ENCODE measurements around the gene CHRNB1.

CHRNB1 gene

DNA sequence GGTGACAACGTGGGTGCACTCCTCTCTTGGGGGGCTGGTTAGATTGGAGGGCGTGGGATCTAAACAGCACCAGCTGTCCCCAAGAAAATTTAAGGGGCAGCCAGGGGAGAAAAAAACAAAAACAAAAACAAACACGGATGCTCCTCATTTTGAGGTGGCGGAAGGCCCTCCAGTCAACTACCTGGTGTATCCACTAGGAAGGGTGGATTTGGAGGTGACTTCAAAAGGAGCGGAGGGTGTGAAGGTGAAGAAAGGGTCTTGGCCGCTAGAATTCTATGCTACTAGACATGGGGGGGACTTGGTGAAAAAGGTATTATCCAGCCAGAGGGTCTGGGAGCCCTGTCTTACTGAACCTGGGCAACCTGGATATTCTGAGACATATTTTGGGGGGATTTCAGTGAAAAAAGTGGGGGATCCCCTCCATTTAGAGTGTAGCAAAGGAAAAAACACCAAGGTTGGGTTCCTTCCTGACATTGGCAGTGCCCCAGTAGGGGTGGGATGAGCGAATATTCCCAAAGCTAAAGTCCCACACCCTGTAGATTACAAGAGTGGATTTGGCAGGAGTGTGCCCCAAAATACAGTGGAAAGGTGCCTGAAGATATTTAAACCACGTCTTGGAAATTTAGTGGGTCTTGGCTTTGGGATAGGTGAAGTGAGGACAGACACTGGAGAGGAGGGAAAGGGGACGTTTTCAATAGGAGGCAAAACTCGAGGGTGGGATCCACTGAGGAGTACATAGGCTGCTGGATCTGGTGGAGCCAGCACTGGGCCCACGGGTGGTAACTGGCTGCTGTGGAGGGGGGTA lies 6.0 kb upstream of the CHRNB1 start:
- FAIRE-seq, result no peak

DNA sequence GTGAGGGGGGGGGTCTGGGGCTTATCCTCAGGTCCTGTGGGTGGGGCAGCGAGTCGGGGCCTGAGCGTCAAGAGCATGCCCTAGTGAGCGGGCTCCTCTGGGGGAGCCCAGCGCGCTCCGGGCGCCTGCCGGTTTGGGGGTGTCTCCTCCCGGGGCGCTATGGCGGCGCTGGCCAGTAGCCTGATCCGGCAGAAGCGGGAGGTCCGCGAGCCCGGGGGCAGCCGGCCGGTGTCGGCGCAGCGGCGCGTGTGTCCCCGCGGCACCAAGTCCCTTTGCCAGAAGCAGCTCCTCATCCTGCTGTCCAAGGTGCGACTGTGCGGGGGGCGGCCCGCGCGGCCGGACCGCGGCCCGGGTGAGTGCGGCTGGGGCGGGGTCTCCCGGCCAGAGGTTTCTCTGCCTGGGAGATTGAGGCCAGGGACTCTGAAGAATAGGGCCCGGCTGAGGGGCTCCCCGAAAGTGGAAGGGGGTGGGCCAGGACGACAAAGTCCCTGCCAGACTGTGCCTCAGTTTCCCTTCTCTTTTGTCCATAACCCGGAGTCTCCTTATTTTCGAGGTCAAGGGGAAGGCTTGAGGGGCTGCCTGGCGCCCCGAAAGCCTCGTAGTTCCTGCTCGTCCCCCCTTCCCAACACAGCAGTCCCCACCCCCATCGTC lies 5.3 kb upstream of the CHRNB1 start, which contains the start of gene FGF11:
Gene FGF11, plus strand, starts transcription at position 51 of the 651 bp plus-strand sequence. Its CDS starts 109 bp downstream, at position 160.
- FAIRE-seq, result no peak

DNA sequence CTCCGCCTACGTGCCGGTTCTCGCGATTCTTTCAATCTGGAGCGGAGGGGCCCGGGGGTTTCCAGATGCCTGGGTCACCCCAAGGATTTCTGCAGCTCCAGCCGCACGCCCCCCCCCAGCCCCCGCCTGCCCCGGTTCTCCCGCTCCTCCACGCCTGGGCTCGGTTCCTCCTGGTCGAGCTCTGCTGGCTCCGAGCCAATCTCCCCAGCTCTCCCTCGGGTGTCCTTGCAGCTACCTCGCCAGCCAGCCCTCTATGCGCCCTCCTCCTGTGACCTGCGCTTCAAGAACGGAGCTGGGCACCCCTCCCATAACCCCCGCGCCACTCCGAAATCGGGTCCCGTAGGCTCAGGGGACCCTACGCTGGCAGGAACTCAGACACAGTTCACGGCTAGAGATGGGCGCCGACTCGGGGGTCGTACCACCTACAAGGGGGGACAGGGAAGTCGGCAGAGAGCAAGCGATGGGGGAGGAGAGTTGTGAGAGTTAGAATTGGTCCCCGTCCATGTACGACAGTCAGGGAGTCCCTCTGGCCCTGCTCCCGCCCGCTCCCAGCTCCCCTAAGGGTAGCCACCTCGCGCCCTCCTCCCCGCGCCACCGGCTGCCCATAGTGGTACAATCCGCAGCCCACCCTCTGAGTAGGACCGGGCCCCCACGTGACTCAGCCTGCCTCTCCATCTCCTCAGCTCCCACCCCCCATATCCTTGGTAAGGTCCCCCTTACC lies 4.6 kb upstream of the CHRNB1 start:
- FAIRE-seq, result no peak

DNA sequence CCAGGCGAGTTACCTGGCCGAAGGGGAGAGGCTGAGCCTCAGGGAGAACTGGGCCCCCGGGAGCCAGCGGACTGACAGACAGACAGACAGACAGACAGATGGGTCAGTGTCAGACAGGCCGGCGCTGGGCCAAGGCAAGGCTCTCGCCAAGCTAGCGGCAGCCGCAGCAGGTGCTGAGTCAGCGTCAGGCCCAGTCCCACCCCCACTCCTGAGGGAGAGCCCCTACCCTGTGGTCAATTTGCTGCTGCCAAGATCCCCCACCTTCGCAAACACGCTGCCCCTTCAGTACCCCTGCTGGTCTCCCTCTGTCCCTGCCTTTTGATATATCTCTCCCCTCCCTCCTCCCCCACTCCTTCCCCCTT lies 4.0 kb upstream of the CHRNB1 start:
- no peak for FAIRE-seq

DNA sequence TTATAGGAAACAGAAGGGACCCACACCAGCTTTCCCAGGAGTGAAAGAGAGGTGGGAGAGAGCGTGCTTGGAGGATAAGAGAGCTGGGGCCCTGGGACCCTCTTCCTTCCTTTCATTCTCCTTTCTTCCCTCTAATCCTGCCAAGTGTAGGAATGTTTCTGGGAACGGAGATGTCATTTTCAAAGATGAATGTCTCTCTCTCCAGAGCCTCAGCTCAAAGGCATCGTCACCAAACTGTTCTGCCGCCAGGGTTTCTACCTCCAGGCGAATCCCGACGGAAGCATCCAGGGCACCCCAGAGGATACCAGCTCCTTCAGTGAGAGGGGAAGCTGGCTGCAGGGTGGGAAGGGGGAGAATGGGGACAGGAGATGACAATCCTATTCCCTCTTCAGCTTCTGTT lies 3.6 kb upstream of the CHRNB1 start:
- FAIRE-seq, result no peak

DNA sequence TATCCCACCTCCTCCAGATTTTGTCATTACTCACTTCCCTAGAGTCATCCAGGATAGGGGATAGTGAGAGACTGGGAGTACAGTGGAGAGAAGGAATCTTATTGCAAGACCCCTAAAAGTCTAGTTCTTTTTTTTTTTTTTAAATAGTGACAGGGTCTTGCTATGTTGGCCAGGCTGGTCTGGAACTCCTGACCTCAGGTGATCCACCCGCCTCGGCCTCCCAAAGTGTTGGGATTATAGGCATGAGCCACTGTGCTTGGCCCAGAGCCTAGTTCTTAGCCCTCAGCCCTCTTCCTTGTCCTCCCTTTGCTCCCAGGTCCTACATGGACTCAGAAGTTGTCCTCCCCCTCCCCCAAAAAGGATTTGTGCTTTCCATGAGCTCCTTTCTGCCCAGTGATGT lies 2.7 kb upstream of the CHRNB1 start:
- FAIRE-seq, result no peak

DNA sequence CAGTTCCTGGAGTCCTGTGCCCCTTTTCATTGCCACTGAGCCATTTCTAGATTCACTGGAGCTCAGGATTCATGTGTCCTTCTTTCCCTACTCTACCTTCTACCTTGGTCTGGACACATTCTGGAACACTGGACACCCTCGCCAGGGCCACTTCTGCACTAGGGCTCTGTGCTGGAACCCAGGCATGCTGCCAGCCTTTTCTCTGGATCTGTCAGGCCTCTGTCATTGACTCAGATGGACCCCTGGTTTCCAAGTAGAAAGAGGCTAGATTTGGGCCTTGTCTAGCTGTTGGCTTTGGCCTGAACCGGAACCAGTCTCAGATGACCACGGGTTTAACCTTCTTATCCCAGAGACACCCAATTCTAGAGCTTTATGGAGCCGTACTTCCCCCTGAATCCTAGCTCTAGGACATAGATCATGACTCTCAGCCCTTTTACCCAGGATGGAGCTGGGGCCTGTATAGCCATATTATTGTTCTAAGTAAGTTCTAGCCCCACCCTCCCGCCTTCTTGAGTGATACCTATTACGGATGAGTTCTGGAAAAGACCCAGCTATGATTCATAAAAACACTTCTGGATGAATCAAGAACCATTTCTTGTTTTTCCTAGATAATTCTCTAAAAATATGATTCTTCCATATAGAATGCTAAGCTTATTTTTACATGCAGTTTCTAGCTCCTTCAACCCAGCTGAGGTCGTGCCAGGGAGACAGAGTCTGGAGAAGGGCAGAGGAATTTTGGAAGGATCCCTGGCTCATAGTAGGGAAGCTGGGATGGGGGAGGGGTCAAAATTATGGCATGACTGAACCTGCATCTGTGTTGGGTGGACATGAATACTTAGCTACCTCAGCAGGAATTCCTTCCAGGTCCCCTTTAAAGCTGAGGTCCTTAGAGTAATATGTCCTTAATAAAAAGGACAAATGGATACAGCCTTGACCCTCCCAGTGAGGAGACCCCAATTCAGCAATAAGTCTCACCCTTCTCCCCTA lies 1.1 kb upstream of the CHRNB1 start:
- FAIRE-seq, result no peak

DNA sequence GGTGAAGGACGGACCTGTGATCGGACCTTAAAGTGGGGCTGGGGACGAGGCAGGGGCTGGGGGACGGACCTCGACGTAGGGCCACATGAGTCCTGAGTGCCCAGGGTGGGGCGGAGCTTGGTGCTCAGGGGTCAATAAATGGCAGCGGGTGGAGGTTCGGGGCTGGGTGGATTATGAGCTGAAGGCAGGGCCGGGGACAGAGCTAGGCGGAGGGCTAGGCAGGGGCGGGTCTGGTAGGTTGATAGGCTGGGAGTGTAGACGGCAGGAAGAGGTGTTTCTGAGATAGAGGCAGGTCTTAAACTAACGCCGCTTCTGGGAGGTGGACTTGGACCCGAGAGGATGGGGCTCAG lies 733 bp downstream of the CHRNB1 start:
- FAIRE-seq, result no peak

DNA sequence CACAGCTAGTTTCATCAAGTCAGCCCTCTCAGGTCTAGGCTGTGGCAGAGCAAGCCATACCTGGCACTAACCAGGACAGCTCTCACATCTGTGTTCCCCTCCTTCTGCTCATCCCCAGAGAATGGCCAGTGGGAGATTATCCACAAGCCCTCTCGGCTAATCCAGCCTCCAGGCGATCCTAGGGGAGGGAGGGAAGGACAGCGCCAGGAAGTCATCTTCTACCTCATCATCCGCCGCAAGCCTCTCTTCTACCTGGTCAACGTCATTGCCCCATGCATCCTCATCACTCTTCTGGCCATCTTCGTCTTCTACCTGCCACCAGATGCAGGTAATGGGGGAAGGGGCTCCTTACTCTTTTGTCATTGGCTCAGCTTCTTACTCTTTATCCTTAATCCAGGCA lies 3.6 kb downstream of the CHRNB1 start:
- FAIRE-seq, result no peak

DNA sequence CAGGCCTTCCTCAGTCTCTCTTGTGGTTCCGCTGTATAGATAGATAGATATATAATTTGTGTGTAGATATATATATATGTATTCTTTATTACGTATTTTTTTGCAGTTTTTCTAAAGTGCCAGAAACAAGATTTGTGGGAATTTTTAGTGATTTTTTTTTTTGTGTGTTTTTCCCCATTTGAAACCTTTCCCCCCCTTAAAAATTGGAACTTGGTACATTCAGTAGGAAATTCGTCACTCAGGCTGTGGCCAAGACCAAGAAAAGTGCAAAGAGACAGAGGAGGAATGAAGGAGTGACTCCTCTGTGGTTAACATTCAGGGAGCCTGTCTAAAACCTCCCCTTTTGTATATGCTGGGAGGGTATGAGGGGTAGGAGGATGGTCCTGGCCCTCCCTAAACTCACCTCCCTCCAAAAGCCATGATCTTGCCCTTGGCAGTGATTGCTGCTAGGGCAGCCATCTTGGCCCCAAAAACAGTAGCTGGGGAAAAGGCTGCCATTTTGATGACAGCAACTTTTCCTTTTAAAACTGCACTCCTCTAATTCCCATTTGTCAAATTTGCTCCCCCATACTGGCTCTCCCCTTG lies 15.2 kb downstream of the CHRNB1 start:
- no peak for FAIRE-seq

DNA sequence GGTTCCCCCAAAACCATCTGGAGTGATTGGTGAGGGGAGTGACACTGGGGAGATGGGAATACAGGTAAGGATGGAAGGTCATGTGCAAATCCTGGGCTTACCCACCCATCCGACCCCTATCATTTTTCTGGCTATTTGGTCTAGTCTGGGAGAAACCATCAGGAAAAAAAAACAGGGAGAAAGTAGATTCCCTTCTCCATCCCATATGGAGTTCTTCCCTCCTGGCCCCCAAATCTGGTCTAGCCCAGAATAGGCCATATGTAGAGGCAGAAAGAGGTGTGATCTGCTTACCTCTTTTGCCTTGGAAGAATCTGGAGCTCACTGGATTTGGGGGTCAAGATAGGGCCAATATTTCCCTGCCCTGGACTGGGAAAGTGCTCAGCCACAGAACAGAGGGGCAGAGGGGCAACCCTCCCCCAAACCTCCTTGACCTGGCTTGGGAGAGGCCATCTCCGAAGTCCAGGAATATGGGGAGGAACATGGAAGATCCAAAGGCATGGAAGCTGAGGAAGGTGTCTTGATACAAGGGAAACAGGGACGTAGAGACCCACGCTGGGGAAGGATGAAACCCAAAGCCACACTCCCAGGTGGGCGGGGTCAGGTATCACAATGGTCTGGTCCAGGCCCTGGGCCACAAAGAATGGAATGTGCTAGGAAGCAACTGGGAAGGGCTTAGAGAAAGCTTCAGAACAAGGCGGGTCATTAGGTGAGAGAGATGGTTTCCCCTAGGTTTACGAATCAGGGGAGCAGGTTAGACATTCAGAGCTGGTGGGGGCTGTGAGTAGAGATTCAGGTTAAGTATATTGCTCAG lies 16.2 kb downstream of the CHRNB1 start:
- FAIRE-seq, result no peak

DNA sequence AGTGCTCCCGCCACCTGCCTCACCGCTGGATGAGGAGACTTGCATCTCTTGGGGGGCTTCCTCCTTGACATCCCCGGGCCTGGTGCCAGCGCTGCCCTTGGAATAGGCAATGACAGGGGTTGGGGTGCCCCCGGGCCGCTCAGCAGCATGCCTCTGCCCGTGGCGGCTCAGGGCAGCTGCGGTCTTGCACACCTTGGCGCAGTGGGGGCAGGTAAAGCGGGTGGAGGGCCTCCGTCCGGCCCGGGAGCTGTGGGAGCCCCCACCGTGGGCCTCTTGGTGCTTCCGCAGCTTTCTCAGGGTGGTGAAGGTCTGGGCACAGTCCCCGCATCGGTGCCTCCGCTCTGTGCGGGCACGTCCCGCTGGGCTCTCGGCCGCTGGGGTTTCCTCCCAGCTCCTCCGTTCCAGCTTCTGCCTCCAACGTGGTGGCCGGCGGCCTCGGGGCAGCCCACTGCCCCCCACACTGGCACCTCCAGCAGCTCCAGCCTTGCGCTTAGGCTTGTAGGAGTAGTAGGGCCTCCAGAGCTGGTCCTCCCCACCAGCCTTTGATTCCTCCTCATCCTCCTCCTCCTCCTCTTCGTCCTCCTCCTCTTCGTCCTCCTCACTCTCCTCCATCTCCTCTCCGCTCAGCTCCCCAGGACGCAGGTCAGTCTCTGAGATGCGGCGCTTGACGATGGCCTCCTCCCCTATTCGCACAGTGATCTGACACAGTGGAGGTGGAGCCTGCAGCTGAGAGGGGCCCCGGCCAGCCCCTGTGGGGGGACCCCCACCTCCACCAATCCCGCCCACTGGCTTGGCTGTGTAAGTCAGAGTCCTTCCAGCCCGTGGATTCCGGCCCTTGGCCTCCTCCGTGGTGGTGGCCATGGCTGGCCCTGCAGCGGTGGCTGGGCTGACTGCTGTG lies 17.9 kb downstream of the CHRNB1 start:
- no peak for FAIRE-seq

DNA sequence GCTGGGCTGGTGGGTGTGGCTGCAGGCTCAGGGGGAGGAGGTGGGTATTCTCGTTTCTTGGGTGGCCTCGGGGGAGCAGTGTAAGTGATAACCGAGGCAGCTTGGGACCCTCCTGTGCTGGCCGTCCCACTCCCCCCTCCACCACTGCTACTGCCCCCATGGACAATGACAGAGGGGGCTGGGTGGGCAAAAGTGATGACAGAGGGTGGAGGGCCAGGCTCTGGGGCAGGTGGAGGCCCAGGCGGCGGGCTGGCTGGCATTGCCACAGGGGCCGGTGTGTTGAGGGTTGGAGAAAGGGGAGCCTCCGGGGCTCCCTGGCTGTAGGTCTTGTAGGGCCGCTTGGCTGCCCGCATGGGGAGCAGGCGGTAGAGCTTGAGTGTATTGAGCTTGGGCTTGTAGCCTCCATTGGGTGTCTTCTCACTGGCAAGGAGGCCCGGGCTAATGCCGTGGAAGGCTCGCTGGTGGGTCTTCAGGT lies 18.5 kb downstream of the CHRNB1 start:
- no peak for FAIRE-seq

DNA sequence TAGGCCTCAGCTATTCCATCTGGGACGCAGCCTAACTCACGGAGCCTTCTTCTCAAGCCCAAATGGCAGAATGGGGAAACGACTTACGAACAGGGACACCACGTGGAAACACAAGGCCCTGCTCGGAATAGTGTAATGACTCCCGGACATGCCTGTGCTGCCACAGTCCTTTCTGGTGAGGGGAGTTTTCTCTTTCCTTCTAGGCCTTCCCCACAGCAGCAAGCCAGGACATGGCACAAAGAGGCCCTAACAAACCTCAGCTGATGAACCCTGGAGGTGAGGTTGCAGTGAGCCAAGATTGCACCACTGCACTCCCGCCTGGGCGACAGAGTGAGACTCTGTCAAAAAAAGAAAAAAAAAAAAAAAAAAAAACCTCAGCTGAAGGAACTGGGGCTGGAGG lies 19.2 kb downstream of the CHRNB1 start:
- no peak for FAIRE-seq

DNA sequence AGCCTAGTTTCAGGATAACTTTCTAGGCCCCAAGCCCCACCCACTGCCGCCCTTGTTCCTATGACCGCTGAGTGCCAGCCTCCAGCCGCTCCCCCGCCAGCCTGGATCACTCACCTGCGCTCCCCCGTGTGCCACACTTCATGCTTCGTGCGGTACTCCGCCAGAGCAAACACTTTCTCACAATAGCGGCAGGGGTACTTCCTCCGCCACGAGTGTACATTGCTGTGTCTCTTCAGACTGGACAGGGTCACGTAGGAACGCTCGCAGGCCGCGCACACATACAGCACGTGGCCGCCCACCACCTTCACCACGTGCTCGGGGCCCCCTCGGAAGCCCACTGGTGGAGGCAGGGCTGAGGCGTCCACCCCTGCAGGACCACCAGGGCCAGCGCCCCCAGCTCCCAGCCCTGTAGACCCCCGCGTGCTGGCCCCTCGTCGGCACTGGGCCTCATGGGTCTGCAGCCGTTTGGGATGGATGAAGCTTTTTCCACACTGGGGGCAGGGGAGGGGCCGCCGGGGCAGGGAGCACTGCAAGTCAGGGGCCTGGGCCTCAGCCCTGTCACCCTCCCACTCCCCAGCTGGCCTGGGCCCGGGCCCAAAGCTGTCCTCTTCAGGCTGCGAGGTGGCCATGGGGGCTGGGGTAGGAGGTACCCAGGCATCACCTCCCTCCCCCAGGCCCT lies 20.9 kb downstream of the CHRNB1 start:
- no peak for FAIRE-seq

DNA sequence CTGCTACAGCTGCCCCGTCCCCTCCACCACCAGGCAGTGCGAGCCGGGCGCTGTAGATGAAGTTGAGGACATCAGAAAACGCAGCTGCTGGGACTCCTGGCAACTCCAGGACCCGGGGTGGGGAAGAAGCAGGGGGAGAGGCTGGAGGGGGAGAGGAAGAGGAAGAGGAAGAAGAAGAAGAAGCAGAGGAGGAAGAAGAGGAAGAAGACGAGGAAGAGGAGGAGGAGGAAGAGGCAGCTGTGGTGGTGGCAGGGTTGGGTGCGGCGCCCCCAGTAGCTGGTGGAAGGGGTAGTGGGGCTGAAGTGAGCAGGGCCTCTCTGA lies 21.4 kb downstream of the CHRNB1 start:
- no peak for FAIRE-seq

DNA sequence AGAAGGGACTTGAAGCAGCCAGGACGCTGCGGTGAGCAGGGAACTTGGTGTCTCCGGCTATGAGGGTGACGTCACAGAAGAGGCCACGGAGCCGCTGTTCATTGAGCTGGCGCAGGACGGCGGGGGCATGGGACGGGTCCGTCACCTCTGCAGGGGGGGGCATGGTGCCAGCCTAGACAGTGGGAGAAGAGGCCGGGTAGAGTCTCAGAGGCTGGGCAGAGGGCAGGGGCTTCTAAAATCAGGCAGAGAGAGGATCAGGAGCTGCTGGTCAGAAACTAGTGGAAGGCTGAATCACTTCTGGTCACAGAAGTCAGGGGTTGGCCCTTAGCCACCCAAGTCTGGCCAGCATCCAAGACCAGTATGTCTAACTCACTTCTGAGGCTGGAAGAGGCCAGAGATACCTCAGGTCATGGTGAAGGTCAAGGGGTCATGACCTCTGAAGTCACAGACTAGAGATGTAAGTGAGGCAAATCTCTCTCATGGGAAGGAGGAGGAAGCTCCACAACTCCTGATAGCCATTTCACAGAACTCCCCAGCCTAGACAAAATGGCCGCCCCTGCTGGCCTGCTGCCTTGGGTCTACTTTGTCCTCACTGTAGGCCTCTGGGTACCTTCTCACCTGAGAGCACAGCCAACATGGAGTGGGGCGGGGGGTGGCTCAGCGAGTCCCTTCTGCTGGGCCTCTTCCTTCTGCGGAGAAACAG lies 21.9 kb downstream of the CHRNB1 start:
- FAIRE-seq, result no peak

DNA sequence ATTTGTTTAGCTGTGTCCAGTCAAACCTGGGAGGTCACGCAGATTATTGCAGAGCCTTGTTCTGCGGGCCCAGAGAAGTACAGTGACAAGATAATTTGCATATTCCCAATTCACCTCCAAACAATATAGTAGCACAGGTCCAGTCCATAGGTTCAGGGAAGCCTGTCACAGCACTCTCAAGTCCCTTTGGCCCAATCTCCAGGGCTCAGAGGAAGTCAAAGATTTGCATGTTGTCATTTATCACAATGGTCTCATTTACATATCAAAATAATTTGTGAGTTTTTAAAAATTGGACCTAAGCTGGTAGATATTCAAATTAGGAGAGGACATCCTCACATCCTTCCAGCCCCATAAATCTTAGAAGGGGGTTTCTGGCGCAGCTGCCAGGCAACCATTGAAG lies 22.6 kb downstream of the CHRNB1 start:
- FAIRE-seq, result no peak

DNA sequence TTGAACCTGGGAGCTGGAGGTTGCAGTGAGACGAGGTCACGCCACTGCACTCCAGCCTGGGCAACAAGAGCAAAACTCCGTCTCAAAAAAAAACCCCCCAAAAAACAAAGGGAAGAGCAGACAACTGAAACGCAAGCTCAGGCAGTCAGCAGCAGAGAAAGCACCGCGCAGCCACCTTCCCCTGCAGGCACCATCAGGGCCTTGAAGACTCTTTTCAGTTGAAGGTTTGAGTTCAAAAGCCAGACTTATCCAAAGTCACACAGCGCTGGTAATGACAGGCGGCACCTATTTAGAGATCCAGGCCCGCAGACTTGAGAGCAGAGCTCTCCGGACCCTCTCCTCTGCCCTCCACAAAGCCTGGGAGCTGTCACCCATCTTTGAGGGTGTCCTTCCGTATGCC lies 23.4 kb downstream of the CHRNB1 start:
- no peak for FAIRE-seq
